ENCODE results near the gene EIF4E3. TPM values are rescaled to one million over a fixed set of nuclear protein-coding genes. Genes with fewer than 3 reads are reported as not detected.

EIF4E3 gene
- polyA plus RNA-seq, 3 donors, result 35.6 to 111 (median 58.6) TPM

DNA sequence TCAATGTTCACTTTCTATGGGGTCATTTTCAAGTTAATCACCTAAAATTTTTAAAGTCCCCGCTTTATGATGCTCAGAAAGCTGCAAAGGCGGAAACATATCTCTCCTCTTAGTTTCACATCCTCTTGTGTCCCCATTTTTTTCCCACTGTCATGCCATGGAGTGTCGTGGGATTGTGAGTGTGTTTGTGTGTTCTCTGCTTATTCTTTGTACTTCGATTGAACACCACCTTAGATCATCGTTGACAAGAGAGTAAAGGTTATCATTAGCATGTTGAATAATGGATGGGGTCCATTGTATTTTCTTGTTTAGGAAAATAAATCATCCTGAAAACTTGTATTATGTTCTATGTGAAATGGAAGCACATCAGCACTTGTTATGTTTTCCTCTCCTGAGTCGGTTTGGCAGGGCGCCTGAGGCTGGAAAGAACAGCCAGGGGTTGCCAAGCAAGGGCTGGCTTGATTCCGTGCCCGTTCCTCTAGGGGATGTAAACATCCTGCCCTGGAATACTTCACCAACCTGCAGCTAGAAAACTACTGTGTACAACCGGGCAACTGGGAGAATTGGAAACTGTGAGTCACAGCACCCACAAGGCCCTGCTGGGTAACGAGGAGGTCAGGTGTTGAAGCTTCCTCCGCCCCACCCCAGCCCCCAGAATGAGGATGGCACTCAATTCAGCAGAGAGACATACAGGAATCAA, 67.2 kb downstream of the EIF4E3 start:
- H3K27ac ChIP-seq (ENCODE audit: low read depth in 1 of 2, low read length in 2 of 2), result no peak overlapping the region
- intact Hi-C loops (cut with micrococcal nuclease), result loop anchor here in 1 of 2 donors (10.0 kb wide), 1 partner anchor 1113 kb away; no protein-coding TSS in a partner anchor
- no peak overlapping the region for H3K9ac ChIP-seq (ENCODE audit: insufficient read depth, low read length, poor library complexity, severe bottlenecking)
- no peak overlapping the region for H3K4me3 Mint-ChIP-seq
- H3K9me3 Mint-ChIP-seq, result no peaks in the 10 kb centered on the region
- H3K27ac Mint-ChIP-seq, result peak overlapping the region in 1 of 7 donors; percentile 13
- H2AFZ ChIP-seq (ENCODE audit: insufficient read depth, low read depth, low read length, poor library complexity, severe bottlenecking), result no peak overlapping the region
- TF ChIP-seq, protein P1, sequence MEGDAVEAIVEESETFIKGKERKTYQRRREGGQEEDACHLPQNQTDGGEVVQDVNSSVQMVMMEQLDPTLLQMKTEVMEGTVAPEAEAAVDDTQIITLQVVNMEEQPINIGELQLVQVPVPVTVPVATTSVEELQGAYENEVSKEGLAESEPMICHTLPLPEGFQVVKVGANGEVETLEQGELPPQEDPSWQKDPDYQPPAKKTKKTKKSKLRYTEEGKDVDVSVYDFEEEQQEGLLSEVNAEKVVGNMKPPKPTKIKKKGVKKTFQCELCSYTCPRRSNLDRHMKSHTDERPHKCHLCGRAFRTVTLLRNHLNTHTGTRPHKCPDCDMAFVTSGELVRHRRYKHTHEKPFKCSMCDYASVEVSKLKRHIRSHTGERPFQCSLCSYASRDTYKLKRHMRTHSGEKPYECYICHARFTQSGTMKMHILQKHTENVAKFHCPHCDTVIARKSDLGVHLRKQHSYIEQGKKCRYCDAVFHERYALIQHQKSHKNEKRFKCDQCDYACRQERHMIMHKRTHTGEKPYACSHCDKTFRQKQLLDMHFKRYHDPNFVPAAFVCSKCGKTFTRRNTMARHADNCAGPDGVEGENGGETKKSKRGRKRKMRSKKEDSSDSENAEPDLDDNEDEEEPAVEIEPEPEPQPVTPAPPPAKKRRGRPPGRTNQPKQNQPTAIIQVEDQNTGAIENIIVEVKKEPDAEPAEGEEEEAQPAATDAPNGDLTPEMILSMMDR (IDR thresholded peaks at IDR 0.05), result no peak
- H3K79me2 ChIP-seq (ENCODE audit: insufficient read depth, low read length), result no peaks in the 10 kb centered on the region
- H3K4me1 Mint-ChIP-seq, result peaks cover 17% of the 10 kb centered on the region
- 92% methylated on average over 5 of the region's 12 CpGs for WGBS (ENCODE audit: insufficient coverage)
- peaks cover 0 to 15% of the 10 kb centered on the region in 2 donors for H3K36me3 ChIP-seq (replicated peaks in 1 of 2; ENCODE audit: control insufficient read depth in 1 of 2, insufficient read depth in 2 of 2, low read length in 2 of 2)
- no peak for DNase-seq
- no peaks in the 10 kb centered on the region for H3K4me1 ChIP-seq (ENCODE audit: control insufficient read depth in 1 of 2, insufficient read depth in 2 of 2, low read length in 2 of 2)
- H3K36me3 Mint-ChIP-seq, result peaks cover 12 to 18% of the 10 kb centered on the region in 2 donors
- H3K27me3 Mint-ChIP-seq (ENCODE audit: low read depth in 3 of 3), result peaks cover 0 to 3% (median 0%) of the 10 kb centered on the region in 3 donors
- H3K9me3 ChIP-seq (replicated peaks in 1 of 2; ENCODE audit: control insufficient read depth in 1 of 2, insufficient read depth in 1 of 2, low read length in 2 of 2), result no peaks in the 10 kb centered on the region
- H3K4me2 ChIP-seq (replicated peaks; ENCODE audit: extremely low read depth, low read length, poor library complexity, severe bottlenecking), result no peak overlapping the region
- H3K27me3 ChIP-seq (ENCODE audit: control insufficient read depth in 2 of 2, insufficient read depth in 2 of 2, low read length in 2 of 2), result no peaks in the 10 kb centered on the region
- H3K4me3 ChIP-seq (replicated peaks in 1 of 3; ENCODE audit: low read depth in 2 of 3, low read length in 3 of 3), result no peak overlapping the region
- H4K20me1 ChIP-seq (ENCODE audit: insufficient read depth, low read length), result no peaks in the 10 kb centered on the region

DNA sequence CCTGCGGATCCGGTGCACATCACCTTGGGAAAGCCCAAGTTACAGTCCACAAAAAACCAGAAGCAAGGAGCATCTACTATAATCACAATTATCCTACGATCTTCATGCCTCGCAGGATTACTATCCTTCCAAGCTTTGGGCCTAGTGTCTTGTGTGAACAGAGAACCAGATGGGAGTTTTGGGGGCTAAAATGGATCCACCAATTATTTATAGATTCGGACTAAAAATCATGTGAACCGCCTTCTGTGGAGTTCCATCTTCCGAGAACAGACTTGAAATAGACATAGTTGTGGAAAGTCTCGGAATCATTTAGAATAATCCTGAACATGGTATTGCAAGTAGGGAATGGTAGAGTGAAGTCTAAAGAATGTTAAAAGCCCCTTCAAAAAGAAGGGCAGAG, 70.1 kb downstream of the EIF4E3 start:
- Histone ChIP-seq H3K9ac (ENCODE audit: insufficient read depth, low read length, poor library complexity, severe bottlenecking) (no peak overlapping the region), H3K27me3 (ENCODE audit: control insufficient read depth in 2 of 2, insufficient read depth in 2 of 2, low read length in 2 of 2) (no peaks in the 10 kb centered on the region), H3K79me2 (ENCODE audit: insufficient read depth, low read length) (no peaks in the 10 kb centered on the region), H3K4me3 (replicated peaks in 1 of 3; ENCODE audit: low read depth in 2 of 3, low read length in 3 of 3) (no peak overlapping the region), H3K9me3 (replicated peaks in 1 of 2; ENCODE audit: control insufficient read depth in 1 of 2, insufficient read depth in 1 of 2, low read length in 2 of 2) (no peaks in the 10 kb centered on the region), H3K4me1 (ENCODE audit: control insufficient read depth in 1 of 2, insufficient read depth in 2 of 2, low read length in 2 of 2) (no peaks in the 10 kb centered on the region), H3K36me3 (replicated peaks in 1 of 2; ENCODE audit: control insufficient read depth in 1 of 2, insufficient read depth in 2 of 2, low read length in 2 of 2) (peaks cover 0 to 6% of the 10 kb centered on the region in 2 donors), H3K27ac (ENCODE audit: low read depth in 1 of 2, low read length in 2 of 2) (no peak overlapping the region), H3K4me2 (replicated peaks; ENCODE audit: extremely low read depth, low read length, poor library complexity, severe bottlenecking) (no peak overlapping the region), H4K20me1 (ENCODE audit: insufficient read depth, low read length) (no peaks in the 10 kb centered on the region), H2AFZ (ENCODE audit: insufficient read depth, low read depth, low read length, poor library complexity, severe bottlenecking) (no peak overlapping the region)
- H3K4me3 Mint-ChIP-seq, result no peak overlapping the region
- H3K9me3 Mint-ChIP-seq, result no peaks in the 10 kb centered on the region
- intact Hi-C loops (cut with micrococcal nuclease), result loop anchor here in 1 of 2 donors (10.0 kb wide), 1 partner anchor 1110 kb away; no protein-coding TSS in a partner anchor
- WGBS (ENCODE audit: insufficient coverage), result 82% methylated on average over 4 of the region's 8 CpGs
- TF ChIP-seq, protein P1 (IDR thresholded peaks at IDR 0.05), result no peak
- no peak overlapping the region for H3K27ac Mint-ChIP-seq
- H3K27me3 Mint-ChIP-seq (ENCODE audit: low read depth in 3 of 3), result peaks cover 0 to 3% (median 2%) of the 10 kb centered on the region in 3 donors
- peaks cover 20% of the 10 kb centered on the region for H3K4me1 Mint-ChIP-seq
- H3K36me3 Mint-ChIP-seq, result peaks cover 6 to 7% of the 10 kb centered on the region in 2 donors
- DNase-seq, result no peak
